Ovary (tissue), 3 donors: ENCODE data around the gene CACNB2.

Experiments used
- EP300 ChIP-seq: sonication (generic); formaldehyde crosslinking; IDR thresholded peaks from one replicate; pipeline ENCODE4 v1.6.1; 2017; ENCODE audit warnings: antibody characterized with exemption
- POLR2A ChIP-seq: fragments of 450-650 bp; IDR thresholded peaks from one replicate; pipeline ENCODE4 v1.6.1; 2017; ENCODE audit warnings: antibody characterized with exemption, mild to moderate bottlenecking, moderate library complexity
- TF ChIP-seq, protein P1 (sequence below), 3 donors: fragments of 450-650 bp in 2 of 3; fragments of 200-600 bp in 1 of 3; IDR thresholded peaks; one replicate each; pipeline versions ENCODE4 v1.5.1 to v1.8.0; 2016 to 2022; ENCODE audit warnings: antibody characterized with exemption in 3 of 3, mild to moderate bottlenecking in 1 of 3
- donor health status: DM: no; HTN: no; CAD: no.

DNA sequence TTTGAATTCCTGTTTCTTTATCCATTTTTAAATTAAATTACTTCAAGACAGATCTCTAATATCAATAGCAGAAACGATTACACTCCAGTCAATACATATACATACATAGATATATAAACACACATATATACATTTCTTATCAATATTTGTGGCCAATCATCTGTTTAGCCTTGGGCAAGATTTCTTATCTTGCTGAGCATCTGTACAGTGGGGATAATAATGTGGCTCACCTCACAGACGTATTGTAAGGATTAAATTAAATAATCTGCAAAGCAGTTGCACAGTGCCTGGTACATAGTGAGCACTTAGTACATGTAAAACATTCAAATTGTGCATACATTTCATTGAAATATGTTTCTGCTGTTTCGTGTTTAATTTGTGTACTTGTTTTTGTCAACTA, 17.5 kb upstream of the CACNB2 start:
- TF ChIP-seq, protein P1, sequence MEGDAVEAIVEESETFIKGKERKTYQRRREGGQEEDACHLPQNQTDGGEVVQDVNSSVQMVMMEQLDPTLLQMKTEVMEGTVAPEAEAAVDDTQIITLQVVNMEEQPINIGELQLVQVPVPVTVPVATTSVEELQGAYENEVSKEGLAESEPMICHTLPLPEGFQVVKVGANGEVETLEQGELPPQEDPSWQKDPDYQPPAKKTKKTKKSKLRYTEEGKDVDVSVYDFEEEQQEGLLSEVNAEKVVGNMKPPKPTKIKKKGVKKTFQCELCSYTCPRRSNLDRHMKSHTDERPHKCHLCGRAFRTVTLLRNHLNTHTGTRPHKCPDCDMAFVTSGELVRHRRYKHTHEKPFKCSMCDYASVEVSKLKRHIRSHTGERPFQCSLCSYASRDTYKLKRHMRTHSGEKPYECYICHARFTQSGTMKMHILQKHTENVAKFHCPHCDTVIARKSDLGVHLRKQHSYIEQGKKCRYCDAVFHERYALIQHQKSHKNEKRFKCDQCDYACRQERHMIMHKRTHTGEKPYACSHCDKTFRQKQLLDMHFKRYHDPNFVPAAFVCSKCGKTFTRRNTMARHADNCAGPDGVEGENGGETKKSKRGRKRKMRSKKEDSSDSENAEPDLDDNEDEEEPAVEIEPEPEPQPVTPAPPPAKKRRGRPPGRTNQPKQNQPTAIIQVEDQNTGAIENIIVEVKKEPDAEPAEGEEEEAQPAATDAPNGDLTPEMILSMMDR (IDR thresholded peaks at IDR 0.05): no peak
- TF ChIP-seq POLR2A (no peak), EP300 (no peak)
